Measurements from ENCODE around the gene NHLRC1.
A peak's percentile ranks its signal among the peaks of the same experiment; 100 is the strongest.

The NHLRC1 gene

GRCh38 chr6:18136260-18136659 lies 13.8 kb upstream of the NHLRC1 start:
- no peaks in the 10 kb centered on the region for H3K36me3 ChIP-seq (ENCODE audit: control insufficient read depth, insufficient read depth, low read length)
- no peak for DNase-seq (ENCODE audit: extremely low read depth, insufficient read length)
- no peak overlapping the region for H3K4me3 ChIP-seq (replicated peaks; ENCODE audit: low read depth, low read length)
- no peak for TF ChIP-seq CTCF (IDR thresholded peaks at IDR 0.05; ENCODE audit: insufficient read depth, low read length, poor library complexity, severe bottlenecking)
- H3K27me3 ChIP-seq (replicated peaks; ENCODE audit: control insufficient read depth, insufficient read depth, low read length): no peaks in the 10 kb centered on the region

DNA sequence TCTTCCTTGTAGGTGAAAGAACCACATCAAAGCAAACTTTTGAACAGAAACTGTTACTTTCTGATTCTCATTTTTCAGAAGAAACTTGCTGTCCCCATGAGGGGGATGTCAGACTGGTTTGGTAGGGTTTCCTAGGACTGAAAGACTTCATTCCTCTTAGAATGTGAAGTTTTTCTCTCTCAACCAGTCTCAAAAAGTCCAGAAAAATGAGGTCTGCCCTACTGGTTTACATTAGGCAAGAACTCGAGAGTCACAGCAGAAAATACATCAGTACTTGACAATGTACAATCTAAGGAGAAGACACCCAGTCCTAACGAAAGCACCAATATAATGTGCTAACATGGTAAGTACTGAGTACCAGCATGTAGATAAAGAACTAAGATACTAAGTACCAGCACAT lies 12.7 kb upstream of the NHLRC1 start:
- Histone ChIP-seq H3K4me3 (replicated peaks; ENCODE audit: low read depth, low read length) (no peak overlapping the region), H3K27me3 (replicated peaks; ENCODE audit: control insufficient read depth, insufficient read depth, low read length) (no peaks in the 10 kb centered on the region), H3K36me3 (ENCODE audit: control insufficient read depth, insufficient read depth, low read length) (no peaks in the 10 kb centered on the region)
- no peak for TF ChIP-seq CTCF (IDR thresholded peaks at IDR 0.05; ENCODE audit: insufficient read depth, low read length, poor library complexity, severe bottlenecking)
- DNase-seq (ENCODE audit: extremely low read depth, insufficient read length): no peak

DNA sequence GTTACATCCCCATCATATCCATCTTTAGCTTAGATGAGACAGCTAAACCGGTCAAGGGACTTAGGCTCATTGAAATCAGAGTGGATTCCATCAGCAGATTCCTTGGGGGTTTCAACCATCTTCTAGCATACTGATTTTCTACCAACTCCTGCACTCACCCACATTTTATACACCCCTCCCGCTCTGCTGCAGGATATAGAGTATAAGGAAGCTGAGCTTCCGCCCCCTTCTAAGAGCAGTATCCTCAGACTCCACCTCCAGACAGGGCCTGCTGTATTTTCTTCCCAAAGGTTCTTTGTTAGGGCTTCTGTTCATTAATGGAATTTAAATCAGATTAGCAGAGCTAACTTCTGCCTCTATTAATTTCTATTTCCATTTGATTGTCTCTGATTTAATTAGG lies 9.9 kb upstream of the NHLRC1 start:
- Histone ChIP-seq H3K4me3 (replicated peaks; ENCODE audit: low read depth, low read length) (no peak overlapping the region), H3K36me3 (ENCODE audit: control insufficient read depth, insufficient read depth, low read length) (no peaks in the 10 kb centered on the region), H3K27me3 (replicated peaks; ENCODE audit: control insufficient read depth, insufficient read depth, low read length) (no peaks in the 10 kb centered on the region)
- DNase-seq (ENCODE audit: extremely low read depth, insufficient read length): no peak
- TF ChIP-seq CTCF (IDR thresholded peaks at IDR 0.05; ENCODE audit: insufficient read depth, low read length, poor library complexity, severe bottlenecking): no peak

DNA sequence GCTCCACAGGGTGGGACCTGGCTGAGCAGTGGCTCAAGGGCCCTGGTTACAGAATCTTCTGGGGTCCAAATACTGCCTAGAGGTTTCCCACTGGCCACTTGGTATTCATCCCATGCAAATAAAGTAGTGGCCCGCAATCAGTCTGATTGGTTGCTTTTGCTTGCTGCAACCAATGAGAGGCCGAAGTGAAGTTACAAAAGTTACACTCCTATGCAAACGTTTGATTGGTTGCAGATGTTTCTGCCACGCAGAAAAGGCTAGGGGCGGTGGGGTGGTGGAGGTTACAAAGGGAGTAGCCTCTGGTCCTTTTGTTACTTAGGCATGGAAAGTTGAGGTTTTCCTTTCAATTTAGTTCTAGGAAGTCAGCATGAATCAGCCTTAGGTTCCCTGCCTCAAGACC lies 3.6 kb upstream of the NHLRC1 start:
- no peaks in the 10 kb centered on the region for H3K36me3 ChIP-seq (ENCODE audit: control insufficient read depth, insufficient read depth, low read length)
- no peaks in the 10 kb centered on the region; the same call in 1 of the 2 replicates for H3K27me3 ChIP-seq (replicated peaks; ENCODE audit: control insufficient read depth, insufficient read depth, low read length)
- no peak for DNase-seq (ENCODE audit: extremely low read depth, insufficient read length)
- no peak overlapping the region for H3K4me3 ChIP-seq (replicated peaks; ENCODE audit: low read depth, low read length)
- TF ChIP-seq CTCF (IDR thresholded peaks at IDR 0.05; ENCODE audit: insufficient read depth, low read length, poor library complexity, severe bottlenecking): no peak

GRCh38 chr6:18121580-18122127 lies 823 bp downstream of the NHLRC1 start:
- H3K4me3 ChIP-seq (replicated peaks; ENCODE audit: low read depth, low read length): no peak overlapping the region
- peak; percentile 10 for DNase-seq (ENCODE audit: extremely low read depth, insufficient read length)

More at GRCh38 chr6:18121580-18122127, 823 bp downstream of the NHLRC1 start:
- H3K27me3 ChIP-seq (replicated peaks; ENCODE audit: control insufficient read depth, insufficient read depth, low read length): no peaks in the 10 kb centered on the region; the same call in none of the 2 replicates
- H3K36me3 ChIP-seq (ENCODE audit: control insufficient read depth, insufficient read depth, low read length): no peaks in the 10 kb centered on the region
- TF ChIP-seq CTCF (IDR thresholded peaks at IDR 0.05; ENCODE audit: insufficient read depth, low read length, poor library complexity, severe bottlenecking): peak; percentile 47

All from GM06990 (cell line).